H9 (cell line): ENCODE measurements around the gene ACSL6. TPM values are rescaled to one million over a fixed set of nuclear protein-coding genes. Genes with fewer than 3 reads are reported as not detected.

Source experiments
- DNase-seq: peaks from one replicate; pipeline ENCODE4 v3.0.0-alpha.2; 2017
- H2AFZ ChIP-seq: one replicate; pipeline ENCODE4 v1.6.1; 2013; ENCODE audit warnings: mild to moderate bottlenecking, low read length, control low read depth, moderate library complexity
- H2AK5ac ChIP-seq: 2 replicates; pipeline ENCODE4 v1.6.1; 2013; ENCODE audit warnings: low read length, control low read depth, mixed read lengths; ENCODE audit not compliant: insufficient read length
- H2BK120ac ChIP-seq: one replicate; pipeline ENCODE4 v1.6.1; 2013; ENCODE audit warnings: low read depth, mild to moderate bottlenecking, low read length, control low read depth, inconsistent platforms; ENCODE audit not compliant: poor library complexity, severe bottlenecking
- H2BK12ac ChIP-seq: 2 replicates; pipeline ENCODE4 v1.6.1; 2013; ENCODE audit warnings: low read length, control low read depth, mixed read lengths, low read depth; ENCODE audit not compliant: insufficient read length
- H2BK15ac ChIP-seq: 2 replicates; pipeline ENCODE4 v1.6.1; 2013; ENCODE audit warnings: low read depth, low read length, control low read depth
- H2BK20ac ChIP-seq: one replicate; pipeline ENCODE4 v1.6.1; 2013; ENCODE audit warnings: low read depth, mild to moderate bottlenecking, low read length, control low read depth, inconsistent platforms; ENCODE audit not compliant: poor library complexity, severe bottlenecking
- H2BK5ac ChIP-seq: 2 replicates; pipeline ENCODE4 v1.6.1; 2013; ENCODE audit warnings: low read length, control low read depth, mixed read lengths; ENCODE audit not compliant: insufficient read length
- H3K14ac ChIP-seq: 2 replicates; pipeline ENCODE4 v1.6.1; 2013; ENCODE audit warnings: low read length, control low read depth; ENCODE audit not compliant: insufficient read depth
- H3K18ac ChIP-seq: 2 replicates; pipeline ENCODE4 v1.6.1; 2013; ENCODE audit warnings: low read depth, mild to moderate bottlenecking, mixed read lengths, low read length, control low read depth; ENCODE audit not compliant: insufficient read length
- H3K23ac ChIP-seq: 2 replicates; pipeline ENCODE4 v1.6.1; 2013; ENCODE audit warnings: low read length, control low read depth, mixed read lengths, low read depth; ENCODE audit not compliant: insufficient read length
- H3K23me2 ChIP-seq: 2 replicates; pipeline ENCODE4 v1.6.1; 2013; ENCODE audit warnings: low read depth, mild to moderate bottlenecking, mixed read lengths, low read length, control low read depth; ENCODE audit not compliant: insufficient read length, poor library complexity, severe bottlenecking
- H3K27ac ChIP-seq: 2 replicates; pipeline ENCODE4 v1.5.1; 2013; ENCODE audit warnings: low read length, control low read depth, mixed read lengths, low read depth; ENCODE audit not compliant: insufficient read length
- H3K27me3 ChIP-seq: 2 replicates; pipeline ENCODE4 v1.6.1; 2013; ENCODE audit warnings: low read length, control low read depth, inconsistent platforms; ENCODE audit not compliant: insufficient read depth
- H3K4ac ChIP-seq: 2 replicates; pipeline ENCODE4 v1.6.1; 2013; ENCODE audit warnings: low read depth, mild to moderate bottlenecking, control low read depth, inconsistent platforms, low read length, moderate library complexity
- H3K4me1 ChIP-seq: 2 replicates; pipeline ENCODE4 v1.6.1; 2013; ENCODE audit warnings: low read length, control low read depth, inconsistent platforms; ENCODE audit not compliant: insufficient read depth
- H3K4me2 ChIP-seq: 2 replicates; pipeline ENCODE4 v1.6.1; 2013; ENCODE audit warnings: low read length, control low read depth, mixed read lengths; ENCODE audit not compliant: insufficient read length, insufficient read depth
- H3K56ac ChIP-seq: 2 replicates; pipeline ENCODE4 v1.6.1; 2013; ENCODE audit warnings: low read depth, mild to moderate bottlenecking, mixed read lengths, low read length, control low read depth; ENCODE audit not compliant: insufficient read length
- H3K79me1 ChIP-seq: 2 replicates; pipeline ENCODE4 v1.6.1; 2013; ENCODE audit warnings: low read depth, mild to moderate bottlenecking, moderate library complexity, low read length, control low read depth, inconsistent platforms; ENCODE audit not compliant: insufficient read depth, poor library complexity, severe bottlenecking
- H3K79me2 ChIP-seq: 2 replicates; pipeline ENCODE4 v1.6.1; 2013; ENCODE audit warnings: low read length, control low read depth, inconsistent platforms; ENCODE audit not compliant: insufficient read depth
- H3K9ac ChIP-seq: 2 replicates; pipeline ENCODE4 v1.6.1; 2013; ENCODE audit warnings: low read length, control low read depth, mixed read lengths; ENCODE audit not compliant: insufficient read length; ENCODE audit errors: extremely low read depth
- H3K9me3 ChIP-seq: one replicate; pipeline ENCODE4 v1.6.1; 2013; ENCODE audit warnings: low read depth, low read length, inconsistent platforms; ENCODE audit not compliant: control insufficient read depth
- H3T11ph ChIP-seq: one replicate; pipeline ENCODE4 v1.6.1; 2013; ENCODE audit warnings: mild to moderate bottlenecking, low read length, control low read depth, inconsistent platforms
- H4K20me1 ChIP-seq: one replicate; pipeline ENCODE4 v1.6.1; 2013; ENCODE audit not compliant: control insufficient read depth, insufficient read length, insufficient read depth
- H4K5ac ChIP-seq: 2 replicates; pipeline ENCODE4 v1.6.1; 2013; ENCODE audit warnings: low read depth, mild to moderate bottlenecking, mixed read lengths, low read length, control low read depth; ENCODE audit not compliant: insufficient read length
- H4K8ac ChIP-seq: replicated peaks from 2 replicates; pipeline ENCODE4 v1.6.1; 2013; ENCODE audit warnings: low read length, control low read depth, mixed read lengths, low read depth; ENCODE audit not compliant: insufficient read length
- H4K91ac ChIP-seq: 2 replicates; pipeline ENCODE4 v1.6.1; 2013; ENCODE audit warnings: low read depth, mild to moderate bottlenecking, moderate library complexity, mixed read lengths, low read length, control low read depth; ENCODE audit not compliant: insufficient read length
- H3K27ac Mint-ChIP-seq, 3 experiments: 2 replicates in 2 of 3; 3 replicates in 1 of 3; pipeline ENCODE4 v1.8.0; 2020 to 2021; ENCODE audit warnings: mixed read lengths in 3 of 3, mild to moderate bottlenecking in 1 of 3, moderate library complexity in 1 of 3
- H3K27me3 Mint-ChIP-seq: 2 replicates; pipeline ENCODE4 v1.8.0; 2021; ENCODE audit warnings: low read depth, mild to moderate bottlenecking, moderate library complexity, mixed read lengths
- H3K36me3 Mint-ChIP-seq, 3 experiments: 2 replicates in 2 of 3; 3 replicates in 1 of 3; pipeline ENCODE4 v1.8.0; 2020 to 2021; ENCODE audit warnings: low read depth in 3 of 3, mixed read lengths in 3 of 3; ENCODE audit not compliant: insufficient read depth in 1 of 3
- H3K4me1 Mint-ChIP-seq, 2 experiments: 2 replicates each; pipeline ENCODE4 v1.8.0; 2020; ENCODE audit warnings: mixed read lengths in 2 of 2
- H3K4me3 Mint-ChIP-seq, 2 experiments: 2 replicates in 1 of 2; 3 replicates in 1 of 2; pipeline ENCODE4 v1.8.0; 2020 to 2021; ENCODE audit warnings: mild to moderate bottlenecking in 2 of 2, mixed read lengths in 2 of 2, moderate library complexity in 1 of 2
- H3K9me3 Mint-ChIP-seq, 2 experiments: 2 replicates in 1 of 2; 3 replicates in 1 of 2; pipeline ENCODE4 v1.8.0; 2020; ENCODE audit warnings: mild to moderate bottlenecking in 2 of 2, mixed read lengths in 2 of 2, moderate library complexity in 1 of 2
- CTCF ChIP-seq: fragments of 200-600 bp; sonication (generic); conservative IDR thresholded peaks from 3 replicates; pipeline ENCODE4 v1.8.0; 2021; ENCODE audit warnings: antibody characterized with exemption, mild to moderate bottlenecking
- WGBS: extraction: QIAGEN DNeasy Blood & Tissue Kit; methylation state at CpG from one replicate; pipeline ENCODE4 v1.1.7; 2013; ENCODE audit warnings: missing lambda C conversion rate, low lambda C conversion rate, mixed read lengths; ENCODE audit not compliant: insufficient read length; ENCODE audit errors: extremely low coverage; 5-methylcytosine and 5-hydroxymethylcytosine counted together
- total RNA-seq: library from RNA; stranded (reverse); gene quantifications from 2 replicates; pipeline ENCODE4 v1.2.1, GENCODE V29; 2021

ACSL6 gene
- total RNA-seq, 1 experiment from 2014 or later, result 1.6 TPM

DNA sequence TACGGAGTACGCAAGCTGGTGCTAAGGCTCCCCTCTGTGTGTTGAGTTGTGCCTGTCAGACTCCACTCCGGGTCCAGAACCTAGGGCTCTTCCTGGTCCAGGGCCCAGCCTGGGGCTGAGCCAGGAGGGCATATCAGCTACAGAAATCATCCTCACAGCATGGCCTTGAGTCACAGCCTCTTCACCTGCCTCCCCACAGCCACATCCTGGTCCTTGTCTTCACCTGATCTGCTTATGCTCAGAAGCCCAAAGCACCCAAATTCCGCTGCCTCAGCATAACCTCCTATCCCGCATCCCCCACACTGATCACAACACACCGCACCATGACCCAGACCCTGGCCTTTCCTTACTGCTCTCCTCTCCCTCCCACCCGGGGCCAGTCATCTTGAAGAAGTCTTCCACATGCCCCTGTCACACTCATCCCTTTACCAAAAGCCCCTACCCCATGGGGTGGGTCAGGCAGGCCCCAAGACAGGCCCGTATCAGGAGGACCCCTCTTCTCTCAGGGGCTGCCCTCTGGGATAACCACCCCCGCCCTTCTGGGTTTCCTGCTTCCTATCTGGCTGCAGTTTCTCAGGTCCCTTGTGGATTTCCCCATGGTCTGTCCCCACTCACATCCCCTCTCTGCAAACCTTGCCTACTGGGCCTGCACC lies 47.7 kb upstream of the ACSL6 start:
- Histone ChIP-seq H3K79me2 (no peaks in the 10 kb centered on the region), H3K23me2 (no peaks in the 10 kb centered on the region), H3K56ac (no peak overlapping the region), H3K14ac (no peak overlapping the region), H2BK15ac (no peak overlapping the region), H3T11ph (no peak overlapping the region), H3K9me3 (no peaks in the 10 kb centered on the region), H4K91ac (no peak overlapping the region), H3K79me1 (no peaks in the 10 kb centered on the region), H3K4me1 (no peaks in the 10 kb centered on the region), H3K27ac (no peak overlapping the region), H2BK20ac (no peak overlapping the region), H3K4ac (no peak overlapping the region), H3K9ac (no peak overlapping the region), H3K23ac (no peak overlapping the region), H2AK5ac (no peak overlapping the region), H4K8ac (no peak overlapping the region), H2BK120ac (no peak overlapping the region), H3K27me3 (no peaks in the 10 kb centered on the region), H3K4me2 (no peak overlapping the region), H2AFZ (no peak overlapping the region), H4K20me1 (no peaks in the 10 kb centered on the region), H2BK12ac (no peak overlapping the region), H4K5ac (no peak overlapping the region), H2BK5ac (no peak overlapping the region), H3K18ac (no peak overlapping the region)
- no peak for TF ChIP-seq CTCF
- Mint-ChIP-seq H3K27me3 (peaks cover 2% of the 10 kb centered on the region; the same call in 1 of the 2 replicates), H3K4me3 (no peak overlapping the region), H3K36me3 (no peaks in the 10 kb centered on the region), H3K4me1 (peaks cover 3 to 14% of the 10 kb centered on the region in 2 experiments; a peak in 2 of 4 replicates), H3K27ac (peak overlapping the region in 1 of 3 experiments; percentile 68; a peak in 3 of 7 replicates), H3K9me3 (no peaks in the 10 kb centered on the region)
- DNase-seq, result peak; percentile 18
- WGBS, result no CpG with 5 or more reads among the region's 9 CpGs
